DMS 273 (cell line): ENCODE data around the gene STK4.
A peak's percentile ranks its signal among the peaks of the same experiment; 100 is the strongest.

Experiments
- DNase-seq: peaks from one replicate; lab custom pipeline; 2025; ENCODE audit not compliant: unreplicated experiment; lab: John Stamatoyannopoulos, UW

STK4 gene

DNA sequence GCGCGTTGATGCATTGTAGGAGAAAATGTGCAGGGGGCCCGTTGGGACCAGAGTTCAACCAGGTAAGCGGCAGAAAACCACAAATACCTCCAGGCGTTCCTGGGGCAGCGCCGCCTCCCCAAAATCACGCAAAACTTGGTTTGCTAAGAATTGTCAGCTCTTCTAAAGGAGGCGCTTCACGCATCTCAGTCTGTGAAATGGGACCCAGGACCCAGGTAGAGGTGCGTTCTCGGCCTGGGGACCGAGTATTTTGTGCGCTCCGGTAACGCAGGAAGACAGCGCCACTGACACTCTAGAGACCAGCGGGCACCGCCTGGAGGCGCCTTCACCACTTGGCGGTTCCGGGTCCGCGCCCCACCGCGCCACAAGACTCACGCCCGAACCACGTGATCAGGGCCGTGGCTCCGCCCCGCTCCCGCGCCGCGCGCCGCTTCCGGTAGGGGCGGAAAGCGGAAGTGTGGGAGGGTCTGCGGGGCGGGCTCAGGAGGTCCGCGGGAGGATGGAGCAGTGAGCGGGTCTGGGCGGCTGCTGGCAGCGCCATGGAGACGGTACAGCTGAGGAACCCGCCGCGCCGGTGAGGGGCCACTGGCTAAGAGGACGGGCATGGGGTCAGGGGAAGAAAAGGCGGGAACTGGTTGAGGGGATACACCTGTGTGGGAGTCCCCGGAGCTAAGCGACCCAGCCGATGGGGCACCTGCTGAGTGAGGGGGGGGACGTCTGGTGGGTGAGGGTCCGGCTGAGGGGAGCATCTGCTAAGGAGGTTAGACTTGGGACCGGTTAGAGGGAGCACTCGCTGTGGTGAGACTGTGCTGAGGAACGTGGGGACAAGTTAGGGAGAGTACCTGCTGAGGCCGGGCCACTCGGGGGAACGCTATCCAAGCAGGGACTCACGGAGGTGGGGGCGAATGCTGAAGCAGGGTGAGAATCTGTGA is at the start of gene STK4:
Gene STK4 (plus strand): TSS at position 483 of the 932 bp plus-strand sequence. CDS start 57 bp downstream, at position 540.
- peak; percentile 99 for DNase-seq

DNA sequence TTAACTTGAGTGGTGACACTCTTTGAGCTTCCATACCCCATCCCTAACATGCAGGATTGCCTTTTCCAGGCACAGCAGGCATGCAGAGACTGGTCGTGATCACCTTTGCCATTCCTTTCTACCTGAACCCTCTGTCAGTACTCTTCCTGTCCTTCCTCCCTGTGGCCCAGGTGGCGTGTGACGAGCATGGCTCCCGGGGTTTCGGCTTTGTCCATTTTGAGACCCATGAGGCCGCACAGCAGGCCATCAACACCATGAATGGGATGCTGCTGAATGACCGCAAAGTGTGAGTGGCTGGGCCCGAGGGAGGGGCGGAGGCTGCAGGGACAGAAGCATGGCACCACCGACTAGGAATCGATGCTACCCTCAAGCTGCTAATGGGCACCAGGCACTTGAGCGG is 49.7 kb upstream of the STK4 start:
- no peak for DNase-seq

DNA sequence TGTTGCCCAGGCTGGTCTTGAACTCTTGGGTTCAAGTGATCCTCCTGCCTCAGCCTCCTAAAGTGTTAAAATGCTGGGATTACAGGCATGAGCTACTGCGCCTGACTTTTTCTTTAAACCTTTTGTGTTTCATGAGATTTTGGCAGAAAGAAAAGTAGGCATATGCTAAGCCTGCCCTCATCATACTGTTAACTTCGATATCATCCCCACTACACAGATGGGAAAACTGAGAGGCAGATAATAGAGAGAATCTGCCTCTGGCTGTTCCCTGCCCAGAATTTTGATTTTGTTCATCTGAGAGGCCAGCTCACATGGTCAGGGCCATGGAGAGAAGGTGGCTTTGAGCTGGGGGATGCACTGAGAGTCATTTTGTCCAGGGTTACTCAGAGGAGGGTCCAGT is 48.9 kb upstream of the STK4 start:
- no peak for DNase-seq

DNA sequence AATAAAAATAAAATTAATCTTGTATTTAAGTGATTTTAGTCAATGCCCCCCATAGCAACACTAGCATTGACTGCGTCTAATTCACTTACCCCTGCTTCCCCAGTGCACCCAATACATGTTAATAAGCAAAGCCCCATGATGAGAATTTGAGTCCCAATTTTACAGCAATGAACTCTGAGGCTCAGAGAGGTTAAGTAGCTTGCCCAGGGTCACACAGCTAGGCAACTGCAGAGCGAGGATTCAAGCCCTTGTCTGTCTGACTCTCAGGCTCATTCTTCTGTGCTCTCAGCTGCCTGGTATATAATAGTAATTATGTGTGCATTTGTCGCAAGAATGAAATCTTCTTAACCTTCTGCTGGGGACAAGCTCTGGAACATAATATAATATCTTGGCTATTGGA is 48.0 kb upstream of the STK4 start:
- no peak for DNase-seq

DNA sequence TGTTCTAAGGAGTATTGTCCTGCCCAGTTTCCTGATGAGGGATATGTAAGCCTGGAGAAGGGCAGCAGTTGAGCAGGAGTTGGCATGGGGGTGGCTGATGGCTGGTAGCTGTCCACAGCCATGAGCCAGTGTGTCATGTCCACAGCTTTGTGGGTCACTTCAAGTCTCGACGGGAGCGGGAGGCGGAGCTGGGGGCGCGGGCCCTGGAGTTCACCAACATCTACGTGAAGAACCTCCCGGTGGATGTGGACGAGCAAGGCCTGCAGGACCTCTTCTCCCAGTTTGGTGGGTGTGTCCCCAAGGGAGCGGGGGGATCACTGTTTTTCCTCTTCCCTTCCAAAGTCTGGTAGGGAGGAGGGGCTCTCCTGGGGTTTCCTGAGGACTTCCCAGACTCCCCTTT is 47.6 kb upstream of the STK4 start:
- no peak for DNase-seq

DNA sequence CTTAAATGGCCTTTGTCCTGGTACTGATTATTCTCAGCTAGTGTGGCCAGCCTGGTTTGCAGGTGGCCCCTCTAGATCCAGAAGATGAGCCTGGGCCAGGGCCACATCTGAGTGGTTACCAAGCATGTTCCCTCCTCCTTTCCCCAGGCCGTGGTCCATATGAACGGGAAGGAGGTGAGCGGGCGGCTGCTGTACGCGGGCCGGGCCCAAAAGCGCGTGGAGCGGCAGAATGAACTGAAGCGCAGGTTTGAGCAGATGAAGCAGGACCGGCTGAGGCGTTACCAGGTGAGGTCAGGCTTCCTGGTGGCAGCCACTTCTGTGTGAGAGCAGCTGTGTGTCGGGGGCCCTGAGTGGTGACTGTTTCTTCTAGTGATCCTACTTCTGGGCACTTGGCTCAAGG is 44.9 kb upstream of the STK4 start:
- DNase-seq = no peak

DNA sequence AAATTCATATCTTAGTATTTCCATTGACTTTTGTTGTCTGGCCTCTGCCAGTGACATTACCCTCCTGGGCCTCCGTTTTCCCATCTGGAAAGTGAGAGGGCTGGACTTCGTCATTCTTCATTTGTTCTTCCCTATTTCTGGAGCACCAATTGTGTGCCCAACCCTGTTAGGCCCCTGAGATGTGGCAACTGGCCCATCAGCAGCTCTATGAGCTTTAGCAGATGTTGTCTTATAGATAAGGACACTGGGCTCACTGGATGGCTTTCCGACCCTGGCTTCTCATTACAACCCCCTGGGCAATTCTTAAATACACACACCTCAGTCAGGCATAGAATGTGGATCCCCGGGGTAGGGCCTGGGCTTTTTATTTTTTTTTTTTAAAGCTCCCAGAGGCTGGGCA is 41.8 kb upstream of the STK4 start:
- DNase-seq = no peak

DNA sequence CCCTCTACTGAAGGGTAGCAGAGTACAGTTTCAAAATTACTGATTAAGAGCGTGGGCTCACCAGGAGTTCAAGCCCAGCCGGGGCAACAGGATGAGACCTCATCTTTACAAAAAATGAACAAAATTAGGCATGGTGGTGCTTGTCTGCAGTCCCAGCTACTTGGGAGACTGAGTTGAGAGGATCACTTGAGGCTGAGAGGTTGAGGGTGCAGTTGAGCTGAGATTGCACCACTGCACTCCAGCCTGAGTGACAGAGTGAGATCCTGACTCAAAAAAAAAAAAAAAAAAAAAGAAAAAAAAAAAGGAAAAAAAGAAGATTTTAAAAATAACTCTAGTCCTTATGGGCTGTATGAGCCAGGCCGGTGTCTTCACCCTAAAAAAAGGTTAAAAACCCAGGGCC is 37.7 kb upstream of the STK4 start:
- DNase-seq = no peak

DNA sequence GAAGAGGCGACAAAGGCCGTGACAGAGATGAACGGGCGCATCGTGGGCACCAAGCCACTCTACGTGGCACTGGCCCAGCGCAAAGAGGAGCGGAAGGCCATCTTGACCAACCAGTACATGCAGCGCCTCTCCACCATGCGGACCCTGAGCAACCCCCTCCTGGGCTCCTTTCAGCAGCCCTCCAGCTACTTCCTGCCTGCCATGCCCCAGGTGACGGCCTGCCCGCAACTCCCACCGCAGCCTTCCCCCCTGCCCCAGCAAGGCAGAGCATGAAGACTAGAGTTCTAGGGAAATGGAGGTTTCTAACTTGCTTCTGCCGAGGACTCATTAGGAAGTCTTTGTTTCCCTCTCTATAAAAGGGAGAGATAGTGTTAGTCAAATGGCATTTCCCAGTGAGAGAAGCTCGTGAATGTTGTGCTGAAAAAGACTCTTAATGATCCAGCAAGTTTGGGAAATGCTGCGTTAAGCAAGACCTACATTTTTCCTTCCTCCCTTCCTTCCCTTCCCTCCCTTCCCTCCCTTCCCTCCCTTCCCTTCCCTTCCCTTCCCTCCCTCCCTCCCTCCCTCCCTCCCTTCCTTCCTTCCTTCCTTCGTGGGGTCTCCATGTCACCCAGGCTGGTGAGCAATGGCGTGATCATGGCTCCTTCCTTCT is 35.7 kb upstream of the STK4 start:
- DNase-seq = no peak

DNA sequence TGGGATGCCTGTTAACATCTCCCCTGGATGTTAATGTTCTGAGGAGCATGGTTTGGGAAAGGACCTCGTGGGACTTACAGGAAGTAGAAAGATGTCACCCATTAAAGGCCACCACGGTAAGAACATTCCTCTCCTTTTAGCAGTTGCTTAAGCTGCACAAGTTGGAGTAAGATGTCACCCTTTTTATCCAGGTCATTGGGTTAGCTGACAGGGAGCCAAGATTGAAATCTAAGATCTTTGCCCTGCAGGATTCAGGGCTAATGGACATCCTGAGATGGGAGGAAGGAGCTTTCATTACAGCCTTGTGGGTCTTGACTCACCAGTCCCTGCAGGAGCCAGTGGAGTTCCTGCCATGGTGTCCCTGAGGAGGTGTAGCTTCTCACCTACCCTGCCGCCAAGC is 34.4 kb upstream of the STK4 start:
- no peak for DNase-seq

DNA sequence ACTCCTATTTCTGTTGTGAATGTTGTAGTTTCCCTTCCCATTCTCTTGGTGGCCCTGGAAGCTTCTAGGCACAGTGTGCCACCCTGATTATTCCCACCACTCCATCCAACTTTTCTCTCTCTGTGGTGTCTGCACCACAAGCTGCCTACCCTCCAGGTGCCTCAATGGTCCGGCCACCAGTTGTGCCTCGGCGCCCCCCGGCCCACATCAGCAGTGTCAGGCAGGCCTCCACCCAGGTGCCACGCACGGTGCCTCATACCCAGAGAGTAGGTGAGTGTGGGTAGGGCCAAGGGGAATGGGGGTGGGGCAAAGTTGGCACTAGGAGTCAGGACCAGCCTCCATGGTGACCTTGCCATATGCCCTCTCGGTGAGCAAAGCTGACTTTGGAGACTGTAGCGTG is 33.4 kb upstream of the STK4 start:
- no peak for DNase-seq

DNA sequence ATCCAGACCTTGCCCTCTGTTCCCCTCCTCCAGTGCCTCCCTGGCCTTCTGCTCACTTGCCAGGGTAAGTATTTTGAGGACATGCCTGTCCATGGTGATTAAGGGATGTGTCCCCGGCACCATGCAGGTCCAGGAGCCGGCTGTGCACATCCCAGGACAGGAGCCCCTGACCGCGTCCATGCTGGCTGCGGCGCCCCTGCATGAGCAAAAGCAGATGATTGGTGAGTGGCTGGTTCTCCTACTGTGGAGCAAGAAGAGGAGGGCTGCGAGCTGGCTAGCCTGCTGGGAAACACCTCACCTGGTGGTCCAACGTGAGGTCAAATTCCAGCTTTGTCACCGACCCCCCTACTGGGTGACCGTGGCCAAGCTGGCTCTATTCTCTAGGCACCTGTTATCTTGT is 29.8 kb upstream of the STK4 start:
- DNase-seq = no peak

DNA sequence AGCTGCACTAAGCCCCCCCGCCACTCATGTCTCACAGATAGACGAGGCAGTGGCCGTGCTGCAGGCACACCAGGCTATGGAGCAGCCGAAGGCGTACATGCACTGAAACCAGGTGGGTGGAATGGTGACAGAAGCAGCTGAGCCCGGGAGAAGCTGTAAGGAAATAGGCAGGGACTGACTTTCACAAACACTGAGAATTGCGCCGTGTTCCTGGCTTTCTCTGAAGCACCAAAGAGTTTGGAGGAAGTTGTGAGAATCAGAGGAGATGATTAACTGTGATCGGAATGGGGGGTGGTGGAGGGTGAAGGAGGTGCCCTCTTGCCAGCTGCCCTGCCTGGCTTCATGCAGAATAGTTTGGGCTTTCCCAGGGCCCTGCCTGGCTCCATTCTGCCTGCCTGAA is 27.7 kb upstream of the STK4 start:
- DNase-seq = no peak

DNA sequence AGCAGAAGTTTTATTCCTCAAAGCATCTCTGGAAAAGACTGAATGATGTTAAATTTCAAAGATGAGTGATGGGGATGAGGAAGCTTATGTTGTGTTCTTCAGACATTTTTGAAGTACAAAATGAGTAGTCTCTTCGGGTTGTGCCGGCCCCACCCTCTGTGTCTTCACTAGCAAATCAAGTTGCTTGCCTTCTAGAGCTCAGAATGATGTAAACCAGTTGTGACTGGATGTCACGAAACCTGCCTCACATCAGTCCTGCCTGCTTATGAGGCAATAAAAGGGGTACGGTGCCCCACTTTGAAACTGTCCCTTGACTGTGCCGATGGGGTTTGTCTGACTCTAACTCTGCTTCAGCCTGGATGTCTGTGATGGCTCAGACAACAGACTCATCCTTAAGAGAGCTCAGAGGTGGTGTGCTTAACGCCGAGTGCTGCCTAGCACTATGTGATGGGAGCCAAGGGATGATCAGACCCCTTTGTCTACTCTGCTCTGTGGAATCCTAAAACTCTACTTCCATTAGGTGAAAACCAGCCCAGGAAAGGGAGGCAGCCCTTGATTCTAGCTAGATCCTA is 25.1 kb upstream of the STK4 start:
- no peak for DNase-seq

DNA sequence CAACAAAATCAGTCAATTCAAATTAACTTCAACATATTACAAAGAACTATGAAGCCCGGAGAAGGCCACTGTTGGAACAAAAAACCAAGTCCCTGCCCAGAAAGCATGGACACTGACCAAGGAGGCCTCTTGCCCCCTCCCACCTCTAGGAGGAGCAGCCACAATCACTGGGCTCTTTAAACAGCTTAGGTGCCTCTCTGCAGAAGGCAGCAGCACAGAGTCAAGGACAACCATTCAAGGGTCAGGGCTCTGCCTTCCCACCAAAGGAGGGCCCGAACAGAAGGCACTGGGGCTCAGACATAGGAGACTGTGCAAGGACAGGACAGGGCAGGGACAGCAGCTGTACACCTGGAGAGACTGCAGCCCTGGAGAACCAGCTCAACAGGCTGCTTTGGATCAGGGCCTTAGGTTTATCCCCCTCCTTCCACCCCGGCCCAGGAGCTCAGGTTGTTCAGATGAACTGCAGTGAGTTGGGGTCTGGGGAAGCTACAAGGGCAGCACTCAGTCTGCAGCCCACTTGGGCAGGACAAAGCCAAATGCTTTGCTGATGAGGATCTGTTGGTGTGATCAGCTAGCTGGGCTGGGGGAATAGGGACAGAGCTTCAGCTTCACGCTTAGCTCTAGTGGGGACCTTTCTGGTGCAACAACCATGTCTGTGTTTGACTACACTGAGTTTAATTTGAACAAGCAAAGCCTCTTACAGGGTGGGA is 23.9 kb upstream of the STK4 start:
- DNase-seq = peak; percentile 12

DNA sequence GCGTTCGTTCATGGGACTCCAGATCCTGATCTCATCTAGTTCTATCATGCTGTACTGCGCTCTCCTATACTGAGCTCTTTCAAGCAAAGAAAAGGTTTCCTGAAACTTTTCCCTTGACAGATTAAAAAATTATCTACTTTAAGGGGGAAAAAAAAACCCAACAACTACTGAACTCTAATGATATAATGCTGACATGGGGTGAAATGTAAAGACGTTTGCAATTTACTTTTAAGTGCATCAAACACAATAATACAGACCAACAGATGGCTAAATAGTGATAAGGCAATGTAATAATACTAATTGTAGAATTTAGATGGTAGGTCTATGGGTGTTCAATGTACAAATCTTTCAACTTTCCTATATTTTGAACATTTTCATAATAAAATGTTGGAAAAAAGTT is 22.5 kb upstream of the STK4 start:
- no peak for DNase-seq

DNA sequence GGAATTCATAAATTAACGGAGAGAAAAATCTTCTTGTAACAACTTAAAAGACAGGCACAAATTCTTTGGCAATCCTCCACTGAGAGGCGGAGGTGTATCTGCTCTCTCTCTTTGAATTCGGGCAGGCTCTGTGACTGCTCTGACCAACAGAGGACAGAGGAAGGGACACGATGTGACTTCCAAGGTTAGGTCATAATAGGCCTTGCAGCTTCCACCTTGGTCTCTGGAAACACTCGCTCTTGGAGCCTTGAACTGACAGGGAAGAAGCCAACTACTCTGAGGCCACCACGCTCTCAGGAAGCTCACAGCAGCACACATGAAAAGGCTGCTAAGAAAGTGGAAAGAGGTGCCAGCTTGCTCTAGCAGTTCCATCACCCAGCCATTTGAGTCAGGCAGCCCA is 21.1 kb upstream of the STK4 start:
- no peak for DNase-seq

DNA sequence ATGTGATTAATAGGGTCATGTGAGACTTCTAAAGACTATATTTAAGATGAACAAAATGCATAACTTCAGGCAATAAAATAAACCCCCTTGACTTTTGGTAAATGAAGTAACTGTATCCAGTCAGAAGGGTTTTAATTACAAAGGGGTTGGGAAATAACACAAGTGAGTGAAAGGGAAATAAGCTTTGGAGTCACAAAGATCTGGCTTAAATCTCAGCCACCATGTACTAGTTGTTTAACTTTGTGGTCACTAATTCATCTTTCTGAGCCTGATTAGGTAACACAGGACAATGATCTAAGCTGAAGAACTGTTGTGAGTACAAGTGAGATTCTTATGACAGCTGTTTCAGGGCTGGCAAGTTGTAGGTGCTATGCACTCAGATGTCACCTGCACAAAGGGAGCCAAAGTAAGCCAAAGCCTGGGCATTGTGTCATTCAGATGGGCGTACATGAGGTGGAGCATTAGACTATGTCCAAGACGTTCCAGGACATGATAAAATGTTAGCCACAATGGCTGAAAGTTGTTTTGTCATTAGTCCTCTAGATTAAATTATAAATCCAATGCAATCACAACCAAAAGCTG is 19.9 kb upstream of the STK4 start:
- no peak for DNase-seq

DNA sequence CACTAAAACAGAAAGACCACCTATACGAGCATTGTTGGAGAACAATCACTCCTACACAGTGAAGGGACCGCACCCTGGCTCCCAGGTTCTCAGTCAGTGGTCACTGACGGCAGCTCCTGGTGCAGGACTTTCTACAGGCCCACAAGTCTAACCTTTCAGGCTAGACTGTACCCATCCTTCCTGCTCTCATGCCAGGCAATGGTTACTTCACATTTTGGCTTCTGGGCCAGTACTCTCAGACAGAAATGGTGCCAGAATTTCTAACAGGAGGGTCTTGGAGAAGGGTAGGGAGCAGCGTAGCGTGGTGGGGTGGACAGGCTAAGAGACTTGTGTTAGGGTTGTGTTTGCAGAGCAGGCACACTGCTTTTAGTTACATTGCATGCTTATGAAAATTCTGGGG is 18.2 kb upstream of the STK4 start:
- DNase-seq = no peak

DNA sequence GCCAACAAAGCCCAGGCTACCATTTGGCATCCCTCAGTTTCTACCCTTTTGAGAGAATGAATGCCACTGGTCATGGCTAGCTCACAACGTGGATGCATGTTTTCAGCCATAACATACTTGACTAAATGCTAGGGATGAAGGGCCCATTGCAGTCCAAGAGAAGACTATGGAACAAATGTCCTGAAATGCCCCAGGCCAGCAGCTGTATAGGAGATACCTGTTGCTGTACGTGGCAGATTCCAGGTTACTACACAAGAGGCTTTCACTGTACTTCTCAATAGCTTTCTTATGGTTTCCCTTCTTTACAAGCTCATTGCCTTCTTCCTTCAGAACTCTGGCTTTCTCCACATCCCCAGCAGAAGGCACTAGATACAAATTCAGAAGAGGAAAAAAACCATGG is 17.8 kb upstream of the STK4 start:
- DNase-seq = no peak

DNA sequence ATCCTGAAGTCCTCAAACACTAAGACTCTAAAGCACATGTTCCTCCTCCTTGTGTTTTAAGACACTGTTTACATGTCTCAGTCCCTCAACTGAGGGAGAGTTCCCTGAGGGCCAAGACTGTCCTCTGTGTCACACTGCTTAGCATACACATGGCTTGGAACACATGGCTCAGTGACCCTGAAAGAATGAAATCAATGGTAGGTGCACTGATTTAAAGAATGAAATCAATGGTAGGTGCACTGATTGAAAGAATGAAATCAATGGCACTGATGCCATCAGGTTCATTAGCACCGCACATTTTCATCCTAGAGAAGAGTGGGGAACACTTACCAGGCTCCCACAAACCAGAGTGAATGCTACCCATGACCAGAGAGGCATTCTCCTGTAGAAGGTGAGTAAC is 15.9 kb upstream of the STK4 start:
- no peak for DNase-seq
